GM19395 (cell line): ENCODE data around the gene PIEZO1.

ENCODE experiments used
- ATAC-seq: cut with Tn5 transposase; IDR thresholded peaks from one replicate; pipeline ENCODE4 v1.9.1; 2021; ENCODE audit warnings: mild to moderate bottlenecking, moderate library complexity; ENCODE audit not compliant: unreplicated experiment

PIEZO1 gene

DNA sequence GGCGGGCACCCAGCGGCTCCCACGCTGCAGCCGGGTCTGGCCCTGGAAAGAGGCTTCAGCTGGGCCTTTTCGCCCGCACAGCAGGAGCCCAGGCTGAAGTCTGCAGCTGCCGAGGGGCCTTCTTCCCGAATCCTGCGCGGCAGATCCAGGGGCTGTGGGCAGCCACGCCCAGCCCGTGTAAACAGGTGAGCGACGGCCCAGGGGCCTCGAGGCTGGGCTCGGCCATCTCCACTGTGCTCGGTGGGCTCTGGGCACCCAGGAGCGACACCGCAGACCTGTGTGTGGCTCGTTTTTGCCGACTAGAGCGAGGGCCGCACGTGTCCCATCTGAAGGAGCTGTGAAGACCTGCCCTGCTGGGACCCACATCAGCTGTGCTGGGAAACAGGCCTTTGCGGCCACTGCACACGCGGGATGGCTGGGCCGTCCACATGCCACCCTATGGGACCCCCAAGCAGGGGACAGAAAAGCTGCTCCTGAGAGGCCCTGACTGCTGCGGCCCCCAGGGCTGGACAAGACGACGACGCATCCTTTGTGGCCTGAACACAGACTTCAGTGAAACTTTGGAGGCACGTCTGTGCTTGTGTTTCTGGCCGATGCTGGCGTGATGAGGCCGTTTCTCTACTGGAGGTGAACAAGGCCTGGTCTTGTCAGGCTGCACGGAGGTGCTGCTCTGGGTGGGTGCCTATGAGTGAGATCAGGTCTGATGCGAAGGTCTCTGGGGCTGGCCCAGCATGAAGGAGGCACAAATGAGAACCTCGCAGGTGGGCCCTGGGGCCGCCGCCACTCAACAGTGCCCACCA, 31.9 kb upstream of the PIEZO1 start:
- ATAC-seq, result no peak

DNA sequence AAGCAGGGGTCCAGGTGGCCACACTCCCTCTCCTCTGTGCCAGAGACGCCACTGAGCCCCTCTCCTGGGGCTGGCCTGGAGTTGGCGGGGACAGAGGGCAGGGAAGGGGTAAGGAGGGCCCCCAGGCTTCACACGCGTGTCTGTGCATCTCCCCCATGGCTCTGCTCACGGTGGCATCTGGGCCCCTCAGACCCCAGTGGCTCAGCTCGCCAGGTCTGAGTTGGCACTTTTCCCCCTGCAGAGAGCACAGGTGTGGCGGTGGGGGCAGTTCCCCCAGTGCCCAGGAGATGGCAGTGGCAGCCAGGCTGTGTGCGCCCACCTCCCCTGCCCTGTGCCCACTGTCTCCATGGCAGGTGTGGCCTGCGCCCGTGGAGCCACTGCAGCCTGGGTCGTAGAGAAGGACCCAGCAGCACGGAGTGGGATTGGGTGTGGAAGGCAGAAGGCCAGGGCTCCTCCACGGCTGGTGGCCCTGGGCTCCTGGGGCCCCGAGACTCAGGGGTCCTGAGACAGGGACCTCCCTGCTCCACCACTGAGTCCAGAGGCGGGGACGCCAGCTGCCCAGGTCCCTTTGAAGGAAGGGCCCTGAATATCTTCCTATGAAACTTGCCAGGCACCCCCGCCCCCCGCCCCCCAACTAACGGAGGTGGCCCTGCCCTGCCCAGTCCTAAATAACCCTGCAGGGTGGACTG, 31.0 kb upstream of the PIEZO1 start:
- ATAC-seq, result no peak

DNA sequence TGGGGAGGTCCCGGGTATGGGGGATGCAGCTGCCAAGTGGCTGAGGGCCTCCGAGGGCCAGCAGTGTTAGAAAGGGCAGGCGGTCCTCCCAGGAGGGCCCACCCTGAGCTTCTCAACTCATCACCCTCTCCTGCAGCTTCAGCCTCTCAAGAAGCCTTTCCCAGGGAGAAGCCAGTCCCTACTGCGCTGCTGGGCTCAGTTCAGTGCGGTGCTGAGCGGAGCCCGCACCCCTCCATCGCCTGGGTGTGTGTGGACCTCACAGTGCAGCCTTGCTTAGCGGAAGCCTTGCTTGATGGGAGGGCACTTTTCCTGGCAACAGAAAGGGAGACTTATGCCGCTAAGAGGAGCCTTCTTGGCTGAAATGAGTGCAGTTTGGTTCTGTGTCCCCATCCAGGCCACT, 30.2 kb upstream of the PIEZO1 start:
- no peak for ATAC-seq

DNA sequence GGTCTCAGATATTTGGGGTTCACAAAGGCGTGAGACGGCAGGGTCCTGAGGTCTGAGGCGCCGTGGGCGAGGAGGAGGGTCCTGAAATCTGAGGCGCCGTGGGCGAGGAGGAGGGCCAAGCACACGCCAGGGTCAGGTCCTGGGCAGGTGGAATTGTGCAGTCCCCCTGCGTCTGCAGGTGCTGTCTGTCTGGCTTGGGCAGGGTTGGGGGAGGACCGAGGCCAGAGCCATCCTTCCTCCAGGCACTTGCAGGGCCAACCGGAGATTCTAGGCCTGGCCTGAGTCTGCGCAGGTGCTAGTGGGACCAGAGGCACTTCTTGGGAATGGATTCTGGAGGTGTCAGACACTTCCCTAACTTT, 29.1 kb upstream of the PIEZO1 start:
- ATAC-seq, result no peak

DNA sequence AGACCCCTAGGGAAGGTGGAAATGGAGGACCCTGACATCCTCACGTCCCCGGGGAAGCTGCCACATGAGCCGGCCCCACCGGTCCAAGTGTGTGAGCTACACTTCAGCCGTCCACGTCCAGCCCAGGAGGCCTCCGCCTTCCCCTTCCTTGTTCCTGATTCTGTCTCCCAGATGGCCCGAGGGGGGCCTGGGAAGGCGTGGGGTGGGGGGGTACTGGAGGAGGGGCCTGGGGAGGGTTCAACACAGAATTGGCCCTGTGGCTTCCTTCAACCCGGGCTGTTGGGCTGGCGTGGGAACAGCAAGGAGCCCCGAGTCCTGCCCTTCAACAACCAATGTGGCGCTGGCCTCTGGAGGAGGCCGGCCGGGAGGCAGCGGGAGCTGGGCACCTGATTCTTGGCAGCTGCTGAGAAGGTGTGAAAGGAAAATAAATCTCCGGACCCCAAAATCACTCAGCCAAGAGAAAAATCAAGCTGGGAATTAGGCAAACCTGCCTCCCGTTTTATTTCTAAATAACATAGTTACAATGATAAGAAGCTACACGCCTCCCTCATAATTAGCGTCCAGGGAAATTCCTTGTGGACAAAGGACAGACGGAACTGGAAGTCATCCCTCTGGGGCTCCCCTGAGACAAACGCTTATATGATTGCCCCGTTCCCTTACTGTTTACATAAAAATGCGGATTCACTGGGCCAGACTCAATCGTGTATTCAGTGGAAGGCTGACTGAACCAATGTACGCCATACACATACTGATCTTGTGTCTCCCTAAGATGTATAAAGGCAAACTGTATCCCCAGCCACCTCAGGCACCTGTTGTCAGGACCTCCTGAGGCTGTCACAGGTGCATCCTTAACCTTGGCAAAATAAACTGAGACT, 28.5 kb upstream of the PIEZO1 start:
- ATAC-seq, result no peak

DNA sequence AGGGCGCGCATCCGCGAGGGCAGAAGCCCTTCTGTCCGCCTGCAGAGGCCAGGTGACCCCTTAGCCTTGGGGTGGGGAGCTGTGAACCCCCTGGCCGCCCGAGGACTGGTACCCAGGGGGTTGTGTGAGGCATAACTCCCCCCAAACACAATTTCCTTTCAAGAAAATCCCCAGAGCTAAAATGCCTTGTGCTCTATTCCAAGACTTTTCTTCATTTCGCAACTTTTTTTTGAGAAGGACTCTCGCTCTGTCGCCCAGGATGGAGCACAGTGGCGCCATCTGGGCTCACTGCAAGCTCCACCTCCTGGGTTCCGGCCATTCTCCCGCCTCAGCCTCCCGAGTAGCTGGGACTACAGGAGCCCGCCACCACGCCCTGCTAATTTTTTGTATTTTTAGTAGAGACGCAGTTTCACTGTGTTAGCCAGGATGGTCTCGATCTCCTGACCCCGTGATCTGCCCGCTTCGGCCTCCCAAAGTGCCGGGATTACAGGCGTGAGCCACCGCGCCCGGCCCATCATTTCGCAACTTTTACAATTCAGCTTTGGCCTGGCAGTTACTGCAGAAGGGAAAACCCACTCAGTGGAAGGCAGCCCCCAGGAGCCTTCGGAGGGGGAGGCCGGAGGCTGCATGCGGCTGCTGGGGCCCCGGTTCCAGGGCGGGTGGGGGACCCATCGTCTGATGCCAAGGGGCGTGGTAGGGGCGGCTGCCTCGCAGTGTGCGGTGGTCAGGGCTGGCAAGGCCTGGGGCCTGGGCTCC, 27.7 kb upstream of the PIEZO1 start:
- ATAC-seq, result no peak

DNA sequence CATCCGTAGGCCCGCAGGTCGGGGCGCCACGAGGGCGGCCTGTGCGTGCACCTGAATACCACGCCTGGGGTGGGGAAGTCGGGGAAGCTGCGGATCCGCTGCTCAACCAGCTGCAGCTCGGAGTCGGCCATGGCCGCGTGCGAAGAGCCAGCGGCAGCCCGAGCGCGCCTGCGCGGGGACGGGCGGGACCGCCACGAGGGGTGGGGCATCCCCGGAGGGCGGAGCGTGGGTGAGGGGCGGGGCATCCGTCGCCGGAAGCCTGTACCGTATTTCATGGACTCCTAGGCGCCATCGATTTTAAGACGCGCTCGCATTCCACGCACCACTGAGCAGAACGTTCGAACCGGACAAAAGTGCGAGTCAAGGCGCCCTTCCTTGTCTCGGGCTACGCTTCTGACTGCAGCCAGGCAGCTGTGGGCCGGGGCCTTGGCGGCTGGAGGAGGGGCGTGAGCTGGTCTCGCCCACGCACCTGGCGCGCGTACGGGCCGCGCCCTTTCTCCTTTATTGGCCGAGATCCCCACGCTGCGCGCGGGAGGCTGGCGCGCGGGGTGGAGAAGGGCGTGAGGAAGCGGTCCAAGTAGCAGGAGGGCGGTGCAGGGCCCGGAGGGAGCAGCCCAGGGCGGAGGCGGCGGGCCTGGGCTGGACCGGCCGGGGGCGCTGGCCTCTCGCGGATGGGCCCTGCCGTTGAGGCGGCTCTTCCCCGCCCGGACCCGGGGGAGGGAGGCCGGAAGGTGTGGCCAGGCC, 26.9 kb upstream of the PIEZO1 start, which contains the start of gene APRT:
TSS of gene APRT (minus strand) at position 160 of the 744 bp plus-strand sequence. CDS start at position 131, 29 bp downstream.
- ATAC-seq, result peak; percentile 69

DNA sequence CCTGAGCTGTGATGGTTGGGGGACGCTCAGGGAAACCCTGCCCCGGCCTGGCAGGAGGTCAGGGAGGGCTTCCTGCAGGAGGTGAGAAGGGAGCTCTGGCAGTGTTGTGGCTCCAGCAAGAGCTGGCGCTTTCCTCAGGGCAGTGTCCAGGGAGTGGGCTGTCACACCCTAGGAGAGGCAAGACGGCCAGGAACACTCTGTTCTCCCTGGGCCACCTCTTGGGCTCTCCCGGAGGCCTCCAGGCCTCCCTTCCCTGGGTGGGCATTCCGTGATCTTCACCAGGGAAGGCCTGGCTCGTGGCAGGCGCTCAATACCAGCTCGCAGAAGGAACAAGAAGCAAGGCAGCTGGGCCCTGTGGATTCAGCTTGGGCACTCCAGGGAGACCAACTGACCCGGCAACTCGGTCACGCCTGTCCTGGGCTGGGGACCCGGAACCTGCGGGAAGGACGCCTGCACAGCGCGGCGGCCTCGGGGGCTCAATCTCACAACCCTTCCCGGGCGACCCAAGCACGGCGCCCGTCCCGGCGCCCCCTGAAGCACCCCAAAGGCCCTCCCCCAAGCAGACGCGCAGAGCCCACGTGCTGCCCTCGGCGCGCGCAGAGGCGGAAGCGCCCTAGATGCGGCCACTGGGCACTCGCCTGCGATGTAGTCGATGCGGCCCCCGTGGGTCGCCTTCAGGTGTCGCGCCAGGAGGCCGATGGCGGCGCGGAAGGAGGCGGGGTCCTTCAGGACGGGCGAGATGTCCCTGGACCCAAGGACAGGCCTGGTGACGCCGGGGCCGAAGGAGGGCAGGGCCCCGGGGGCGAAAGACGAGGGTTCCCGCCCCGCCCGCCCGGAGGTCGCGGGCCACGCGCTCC, 26.1 kb upstream of the PIEZO1 start:
- peak; percentile 59 for ATAC-seq

DNA sequence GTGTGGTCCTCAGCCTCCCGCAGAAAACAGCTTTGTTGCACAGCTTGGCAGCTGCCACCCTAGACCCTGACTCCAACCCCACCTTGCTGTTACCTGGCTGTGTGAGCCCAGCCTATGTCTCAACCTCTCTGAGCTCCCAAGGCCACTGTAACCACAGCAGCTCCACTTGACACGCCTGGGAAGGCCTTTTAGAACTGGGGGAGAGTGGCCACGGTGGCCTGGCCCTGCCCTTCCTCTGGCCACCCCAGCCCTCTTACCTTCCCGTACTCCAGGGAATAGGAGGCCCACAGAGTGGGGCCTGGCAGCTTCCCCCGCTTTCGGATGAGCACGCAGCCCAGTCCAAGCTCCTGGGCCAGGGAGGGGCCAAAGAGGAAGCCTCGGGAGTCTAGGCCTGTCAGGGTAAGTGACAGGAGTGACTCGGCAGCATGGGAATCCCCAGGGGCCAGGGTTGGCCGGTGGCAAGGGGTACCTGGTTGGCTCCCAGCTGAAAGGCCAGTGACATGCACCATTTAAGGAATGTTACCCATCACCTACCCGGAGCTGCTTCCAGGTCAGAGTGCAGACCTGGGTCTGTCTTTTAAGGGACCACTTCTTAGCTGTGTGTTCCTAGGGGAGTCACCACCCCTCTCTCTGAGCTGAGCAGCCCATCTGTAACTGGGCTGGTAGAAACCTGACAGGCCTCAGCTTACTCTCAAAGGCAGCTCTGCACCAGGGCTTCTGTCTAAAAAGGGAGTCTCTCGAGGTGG, 25.3 kb upstream of the PIEZO1 start:
- ATAC-seq, result no peak

DNA sequence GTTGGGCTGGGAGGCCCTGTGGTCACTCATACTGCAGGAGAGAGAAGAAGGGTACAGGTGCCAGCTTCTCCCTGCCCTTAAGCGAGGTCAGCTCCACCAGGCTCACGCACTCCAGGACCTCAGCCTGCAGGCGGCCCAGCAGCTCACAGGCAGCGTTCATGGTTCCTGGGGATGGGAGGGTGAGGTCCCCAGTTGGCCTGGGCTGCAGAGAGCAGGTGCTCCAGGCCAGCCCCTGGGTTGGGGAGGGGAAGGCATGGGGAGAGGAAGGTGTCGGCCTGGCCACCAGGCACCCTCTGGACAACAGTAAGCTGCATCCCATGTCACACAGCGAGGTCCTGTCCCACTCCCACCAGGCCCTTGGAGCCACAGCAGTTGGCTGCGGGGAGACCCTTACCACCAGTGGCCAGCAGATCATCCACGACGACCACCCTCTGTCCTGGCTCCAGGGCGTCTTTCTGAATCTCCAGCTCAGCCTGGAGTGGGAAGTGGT, 24.7 kb upstream of the PIEZO1 start:
- no peak for ATAC-seq

DNA sequence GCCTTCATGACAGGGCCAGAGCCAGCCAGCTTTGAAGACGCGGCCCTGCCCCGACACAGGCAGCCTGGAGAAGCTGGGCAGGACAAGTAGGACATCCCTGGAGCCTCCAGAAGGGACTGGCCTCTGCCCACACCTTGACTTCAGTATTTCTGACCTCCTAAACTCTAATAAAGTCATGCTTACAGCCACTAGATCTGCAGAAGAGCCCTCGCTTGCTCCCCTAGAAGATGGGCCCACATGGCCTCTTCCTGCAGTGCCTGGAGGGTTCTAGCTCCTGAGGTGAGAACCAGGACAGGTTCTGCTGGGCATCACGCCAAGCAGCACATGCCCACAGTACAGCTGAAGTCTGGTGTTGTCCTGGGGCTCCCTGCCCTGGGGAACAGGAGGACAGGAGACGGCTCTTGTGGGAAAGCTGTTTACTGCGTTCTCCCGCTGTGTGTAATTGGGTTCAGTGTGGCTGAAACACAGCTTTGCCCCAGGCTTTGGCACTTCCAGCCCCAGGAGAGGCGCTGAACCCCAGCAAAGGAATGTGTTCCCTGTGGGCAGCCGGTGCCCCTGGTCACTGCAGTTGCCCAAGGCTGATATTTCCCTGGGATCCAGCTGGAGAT, 24.2 kb upstream of the PIEZO1 start:
- no peak for ATAC-seq

DNA sequence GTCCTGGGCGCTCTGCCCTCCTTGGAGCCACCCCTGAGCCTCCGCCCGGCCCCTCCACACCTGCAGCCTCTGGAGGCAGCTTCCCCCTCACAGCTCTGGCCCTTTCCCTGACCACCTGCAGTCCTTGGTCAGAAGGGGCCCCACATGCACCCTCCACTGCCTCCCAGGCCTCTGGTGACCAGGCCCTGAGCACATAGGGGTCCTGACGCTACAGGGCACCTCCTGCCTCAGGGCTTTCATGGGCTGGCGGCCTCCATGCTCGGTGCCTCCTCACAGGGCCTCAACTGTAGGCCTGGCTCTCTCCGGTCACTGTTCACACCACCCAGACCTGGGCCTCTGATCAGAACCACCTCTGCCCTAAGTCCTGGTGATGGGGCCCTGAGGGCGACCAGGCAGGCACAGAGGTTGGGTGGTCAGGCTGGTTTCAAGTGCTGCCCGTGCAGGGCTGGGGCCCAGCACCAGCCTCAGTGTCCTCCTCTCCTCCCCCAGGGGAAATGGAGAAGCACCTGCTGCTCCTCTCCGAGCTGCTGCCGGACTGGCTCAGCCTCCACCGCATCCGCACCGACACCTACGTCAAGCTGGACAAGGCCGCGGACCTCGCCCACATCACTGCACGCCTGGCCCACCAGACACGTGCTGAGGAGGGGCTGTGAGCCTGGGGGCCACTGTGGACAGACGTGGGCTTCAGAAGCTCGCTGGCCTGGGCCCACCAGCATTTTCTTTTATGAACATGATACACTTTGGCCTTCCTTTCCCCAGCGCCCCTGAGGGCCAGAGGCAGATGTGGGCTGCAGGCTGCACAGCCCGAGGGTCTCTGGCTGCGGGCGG, 22.8 kb upstream of the PIEZO1 start:
- ATAC-seq, result no peak

DNA sequence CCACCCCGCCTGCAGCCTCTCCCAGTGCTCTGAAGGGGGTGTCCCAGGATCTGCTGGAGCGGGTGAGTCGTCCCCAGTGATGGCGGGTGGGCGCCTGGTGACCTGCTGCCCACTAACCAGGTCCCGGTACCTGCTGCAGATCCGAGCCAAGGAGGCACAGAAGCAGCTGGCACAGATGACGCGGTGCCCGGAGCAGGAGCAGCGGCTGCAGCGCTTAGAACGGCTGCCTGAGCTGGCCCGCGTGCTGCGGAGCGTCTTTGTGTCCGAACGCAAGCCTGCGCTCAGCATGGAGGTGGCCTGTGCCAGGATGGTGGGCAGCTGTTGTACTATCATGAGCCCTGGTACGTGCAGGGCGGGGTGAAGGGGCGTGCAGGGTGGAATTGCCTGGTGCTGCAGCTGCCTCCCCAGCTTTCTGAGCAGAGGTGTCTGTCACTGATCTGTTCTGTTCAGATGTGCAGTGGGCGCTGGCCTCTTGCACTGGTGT, 22.2 kb upstream of the PIEZO1 start:
- no peak for ATAC-seq

DNA sequence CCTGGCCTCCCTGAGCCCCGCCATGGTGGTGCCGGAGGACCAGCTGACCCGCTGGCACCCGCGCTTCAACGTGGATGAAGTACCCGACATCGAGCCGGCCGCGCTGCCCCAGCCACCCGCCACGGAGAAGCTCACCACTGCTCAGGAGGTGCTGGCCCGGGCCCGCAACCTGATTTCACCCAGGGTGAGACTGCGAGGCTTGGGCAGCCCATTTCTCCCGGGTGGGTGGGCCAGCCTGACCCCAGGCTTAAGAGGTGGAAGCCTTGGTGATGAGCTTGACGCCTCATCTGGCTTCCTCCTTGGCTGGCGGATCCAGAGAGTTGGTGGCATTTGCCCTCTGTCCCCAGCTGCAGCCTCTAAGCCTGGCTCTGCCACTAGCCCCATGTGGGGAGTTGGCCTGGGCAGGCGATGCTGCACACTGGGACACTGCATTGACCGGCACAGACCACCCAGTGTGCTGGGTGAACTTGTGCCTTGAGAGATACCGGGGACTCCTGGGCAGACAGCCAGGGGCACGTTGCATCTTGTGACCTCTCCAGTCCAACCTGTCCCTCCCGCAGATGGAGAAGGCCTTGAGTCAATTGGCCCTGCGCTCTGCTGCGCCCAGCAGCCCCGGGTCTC, 21.6 kb upstream of the PIEZO1 start:
- ATAC-seq, result no peak

DNA sequence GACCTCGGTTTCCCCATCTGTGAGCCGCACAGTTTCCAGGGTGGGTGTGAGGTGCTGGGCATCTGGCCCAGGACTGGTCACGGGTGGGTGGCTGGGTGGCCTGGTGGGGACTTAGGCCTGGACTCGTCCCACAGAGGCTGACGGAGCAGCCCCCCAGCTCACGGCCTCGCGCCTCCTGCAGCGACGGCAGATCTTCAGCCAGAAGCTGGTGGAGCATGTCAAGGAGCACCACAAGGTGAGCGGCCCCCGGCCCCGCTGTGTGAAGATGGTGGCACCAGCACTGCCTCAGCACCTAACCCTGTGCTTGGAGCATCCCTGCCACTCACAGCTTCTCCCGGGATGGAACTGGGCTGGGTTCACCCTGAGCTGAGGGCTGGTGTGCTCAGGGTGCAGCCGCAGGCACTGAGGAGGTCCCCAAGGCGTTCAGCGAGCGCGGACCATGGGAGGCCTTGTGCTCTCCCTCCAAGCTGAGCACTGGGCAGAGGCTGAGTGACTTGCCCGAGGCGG, 20.9 kb upstream of the PIEZO1 start:
- ATAC-seq, result no peak

DNA sequence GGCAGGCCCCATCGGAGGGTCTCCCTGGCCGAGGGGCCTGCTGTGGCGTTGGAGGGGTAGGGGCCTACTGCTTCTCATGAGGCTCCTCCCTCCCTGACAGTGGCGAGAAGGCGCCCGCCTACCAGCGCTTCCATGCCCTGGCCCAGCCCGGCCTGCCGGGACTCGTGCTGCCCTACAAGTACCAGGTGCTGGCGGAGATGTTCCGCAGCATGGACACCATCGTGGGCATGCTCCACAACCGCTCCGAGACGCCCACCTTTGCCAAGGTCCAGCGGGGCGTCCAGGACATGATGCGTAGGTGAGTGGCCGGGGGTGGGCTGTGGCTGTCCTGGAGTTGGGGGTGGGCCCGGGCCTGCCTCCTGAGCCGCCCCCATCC, 20.3 kb upstream of the PIEZO1 start:
- ATAC-seq, result no peak
